HG03159 (cell line): Measurements from ENCODE around the gene OPCML.

Experiments
- ATAC-seq: cut with Tn5 transposase; IDR thresholded peaks from one replicate; pipeline ENCODE4 v1.9.1; 2021; ENCODE audit warnings: mild to moderate bottlenecking, moderate library complexity; ENCODE audit not compliant: unreplicated experiment

Gene OPCML

DNA sequence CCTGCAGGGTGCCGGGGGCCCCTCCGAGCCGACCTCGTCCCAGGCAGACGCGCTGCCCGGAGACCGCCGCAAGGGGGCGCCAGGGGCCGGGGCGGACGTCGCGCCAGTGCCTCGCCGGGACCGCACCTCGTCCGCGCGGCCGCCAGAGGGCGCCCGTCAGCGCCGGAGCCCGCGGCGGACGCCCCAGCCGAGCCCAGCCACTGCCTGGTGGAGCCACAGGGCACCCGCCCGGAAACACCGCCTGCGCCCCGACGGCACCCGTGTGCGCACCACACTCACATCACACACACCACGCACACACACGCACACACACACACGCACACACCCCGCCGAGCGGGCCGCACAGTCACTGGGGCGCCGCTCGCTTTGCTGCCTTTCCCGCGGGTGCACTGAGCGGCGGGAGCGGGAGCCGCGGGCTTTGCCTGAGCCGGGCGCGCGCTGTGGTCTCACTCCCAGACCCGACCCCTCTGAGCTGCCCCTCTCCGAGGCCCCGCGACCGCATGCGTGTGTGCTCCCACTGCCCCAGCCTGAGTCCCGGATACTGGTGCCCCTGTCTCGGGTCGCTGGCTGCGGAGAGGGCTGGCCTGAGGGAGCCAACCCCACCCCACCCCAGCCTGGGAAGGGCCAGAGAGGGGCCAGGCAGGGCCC is 449.3 kb downstream of the OPCML start:
- peak; percentile 89 for ATAC-seq

GRCh38 chr11:133082453-133082781 is 449.9 kb downstream of the OPCML start:
- no peak for ATAC-seq

GRCh38 chr11:133081730-133082452 is 450.4 kb downstream of the OPCML start:
- ATAC-seq, result no peak

DNA sequence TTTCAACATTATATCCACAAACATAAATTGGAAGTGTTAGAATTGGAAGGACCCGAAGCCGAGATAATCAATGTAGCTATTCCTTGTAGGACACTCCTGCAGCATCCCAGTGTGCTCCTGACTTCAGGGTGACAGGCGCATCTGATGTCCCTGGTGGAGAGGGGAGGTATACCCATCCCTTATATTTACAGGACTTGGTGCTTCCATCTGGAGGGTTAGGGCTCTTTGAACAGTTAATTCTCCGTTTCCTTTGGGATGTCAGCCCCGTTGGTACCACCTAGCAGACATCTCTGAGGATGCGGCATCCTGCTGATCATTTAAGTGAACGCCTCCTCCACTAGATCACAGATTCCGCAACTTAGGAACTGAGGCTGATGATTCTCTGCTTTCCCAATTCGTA is 451.3 kb downstream of the OPCML start:
- no peak for ATAC-seq

- peak; percentile 49 for ATAC-seq
Measured at GRCh38 chr11:133078591-133079404, 453.5 kb downstream of the OPCML start.

DNA sequence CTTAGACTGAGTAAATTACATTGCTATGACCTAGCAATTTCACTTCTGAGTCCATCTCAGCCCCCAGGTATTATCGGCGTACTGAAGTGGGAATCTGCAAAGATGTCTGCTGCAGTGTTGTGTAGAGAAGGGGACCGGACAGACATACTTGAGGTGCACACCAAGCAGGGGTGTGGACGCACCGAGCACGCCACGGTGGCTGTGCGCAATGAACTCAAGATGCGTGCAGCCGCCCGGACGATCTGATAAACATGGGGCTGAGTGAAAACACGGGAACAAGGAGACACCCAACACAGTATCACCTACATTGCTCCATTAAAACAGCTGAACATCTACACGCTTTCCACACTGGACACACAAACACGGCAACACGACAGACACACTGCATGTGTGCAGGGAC is 454.3 kb downstream of the OPCML start:
- ATAC-seq, result no peak

GRCh38 chr11:133075351-133075750 is 456.9 kb downstream of the OPCML start:
- no peak for ATAC-seq

GRCh38 chr11:133072858-133073582 is 459.3 kb downstream of the OPCML start:
- no peak for ATAC-seq

- no peak for ATAC-seq
Measured at GRCh38 chr11:133072378-133072777, 459.9 kb downstream of the OPCML start.

- ATAC-seq, result no peak
Measured at GRCh38 chr11:133070791-133071190, 461.5 kb downstream of the OPCML start.

DNA sequence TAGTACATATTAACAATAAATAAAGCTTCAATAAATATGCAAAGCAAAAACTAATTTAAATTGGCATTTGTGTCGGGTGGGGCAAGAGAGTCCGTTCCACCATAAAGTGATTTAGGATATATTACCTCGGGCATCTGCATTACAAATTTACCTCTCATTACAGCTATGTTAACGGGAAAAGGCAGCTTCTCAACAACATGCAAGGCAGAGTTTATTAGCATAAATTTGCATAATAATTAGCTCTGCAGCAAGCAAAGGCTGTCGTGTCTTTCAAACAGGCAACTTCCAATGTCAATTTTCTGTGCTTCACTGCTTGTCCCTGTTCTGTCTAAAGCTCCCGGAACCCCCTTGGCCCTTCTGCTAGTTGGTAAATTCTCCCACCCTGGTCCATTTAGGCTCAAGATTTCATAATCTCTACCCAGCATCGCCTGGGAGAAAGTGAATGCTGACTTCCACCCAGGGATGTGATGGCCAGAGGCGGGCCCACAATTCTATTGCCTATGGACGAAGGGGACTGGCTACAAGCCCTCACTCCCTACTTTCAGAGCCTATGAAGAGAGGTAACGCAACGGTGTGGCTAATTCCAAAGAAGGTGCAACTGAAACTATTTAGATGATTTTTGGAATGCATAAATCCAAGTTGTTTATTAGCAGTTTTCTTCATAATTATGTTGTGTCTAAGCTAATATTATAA is 462.1 kb downstream of the OPCML start:
- ATAC-seq, result no peak

- no peak for ATAC-seq
Measured at GRCh38 chr11:133065847-133066485, 466.3 kb downstream of the OPCML start.

GRCh38 chr11:133064961-133065360 is 467.3 kb downstream of the OPCML start:
- ATAC-seq, result no peak

DNA sequence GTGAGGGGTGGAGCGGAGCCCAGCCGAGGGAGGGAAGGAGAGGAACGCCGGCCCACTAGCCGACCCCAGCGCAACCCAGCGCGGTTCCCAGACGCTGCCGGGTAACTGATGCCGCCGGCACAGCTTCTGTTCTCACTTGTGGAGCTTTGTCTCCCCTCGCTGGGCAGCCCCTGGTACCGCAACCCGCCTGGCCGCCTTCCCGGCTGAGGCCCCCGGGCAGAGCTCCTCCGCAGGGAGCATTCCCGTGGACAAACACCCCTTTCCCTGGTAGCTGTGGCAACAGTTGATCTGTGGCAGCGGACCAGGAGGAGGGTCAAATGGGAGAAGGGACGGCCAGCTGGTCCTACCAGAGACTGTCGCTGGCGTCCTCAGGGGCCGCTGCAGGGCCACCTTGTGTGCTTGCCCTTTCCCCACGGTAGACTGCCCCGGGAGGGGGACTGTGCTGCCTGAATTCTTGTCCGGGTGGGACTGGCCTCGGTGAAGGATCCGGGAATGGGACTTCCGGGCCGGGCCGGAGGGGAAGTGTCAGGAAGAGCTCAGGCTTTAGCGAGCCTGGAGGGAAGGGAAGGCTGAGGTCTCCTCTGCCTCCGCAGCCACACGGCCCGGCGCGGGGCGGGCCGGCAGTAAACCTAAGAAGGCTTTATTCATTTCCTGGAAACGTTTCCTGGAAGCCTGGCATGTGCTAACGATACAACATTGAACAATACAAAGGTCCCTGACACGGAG is 468.0 kb downstream of the OPCML start:
- ATAC-seq, result peak; percentile 47

- ATAC-seq, result no peak
Measured at GRCh38 chr11:133058501-133058900, 473.8 kb downstream of the OPCML start.

DNA sequence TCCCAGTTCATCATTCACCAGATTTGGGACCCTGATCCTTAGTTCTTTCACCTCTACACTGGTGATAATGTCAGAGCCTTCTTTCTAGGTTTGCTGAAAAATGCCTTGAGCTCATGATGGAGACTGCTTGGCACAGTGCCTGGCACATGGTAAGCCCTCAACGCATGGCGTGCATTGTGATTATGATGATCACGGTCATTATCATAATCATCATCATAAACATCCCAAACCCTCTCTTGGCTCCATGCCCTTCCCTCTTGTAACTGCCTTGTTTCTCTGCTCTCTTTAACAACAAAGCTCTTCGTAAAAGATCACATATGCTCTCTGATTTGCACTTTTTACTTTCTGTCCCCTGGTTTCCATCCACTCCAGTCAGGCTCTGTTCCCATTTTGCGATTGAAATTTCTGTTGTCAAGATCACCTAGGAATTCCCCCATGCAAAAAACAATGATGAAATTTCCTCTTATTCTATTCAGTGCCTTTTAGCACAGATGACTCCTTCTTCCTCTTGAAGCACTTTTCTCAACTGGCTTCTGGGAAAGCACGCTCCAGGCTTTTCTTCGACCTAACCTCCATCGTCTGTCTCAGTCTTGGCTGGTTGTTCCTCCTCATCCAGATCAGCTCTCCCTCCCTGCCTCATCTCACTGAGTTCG is 479.1 kb downstream of the OPCML start:
- no peak for ATAC-seq

- no peak for ATAC-seq
Measured at GRCh38 chr11:133052537-133052936, 479.8 kb downstream of the OPCML start.

DNA sequence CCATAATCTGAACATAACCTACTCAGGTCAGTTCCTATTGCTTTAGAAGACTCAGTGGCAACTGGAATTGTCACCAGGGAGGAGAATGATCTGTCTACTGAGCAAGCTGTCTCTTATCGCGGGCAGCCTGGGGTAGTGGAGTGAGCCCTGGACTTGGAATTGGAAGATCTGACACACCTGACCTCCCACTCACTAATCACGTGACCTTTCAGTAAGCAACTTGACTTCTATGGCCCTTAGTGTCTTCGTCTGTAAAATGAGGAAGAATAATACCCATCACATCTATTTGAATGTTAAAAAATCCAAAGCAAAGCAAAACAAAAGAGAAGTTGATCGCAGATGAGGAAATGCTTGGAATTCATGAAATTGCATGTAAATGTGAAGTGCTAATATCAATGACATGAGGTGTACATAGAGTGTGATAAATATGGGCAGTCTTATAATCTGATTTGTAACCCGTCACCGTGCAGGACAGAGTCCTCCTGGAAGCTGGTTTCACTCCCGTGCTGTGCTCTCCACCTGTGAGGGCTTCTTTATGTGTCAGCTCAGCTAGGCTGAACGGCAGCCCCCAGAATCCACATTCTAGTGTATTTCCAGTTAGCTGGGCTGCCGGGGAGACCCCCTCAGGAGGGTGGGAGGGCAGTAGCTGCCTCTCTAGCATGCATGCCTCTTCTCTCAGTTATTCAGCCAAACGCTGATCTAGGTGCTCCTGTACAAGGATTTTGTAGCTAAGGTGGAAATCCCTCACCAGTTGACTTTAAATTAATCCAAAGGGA is 482.9 kb downstream of the OPCML start:
- ATAC-seq, result no peak
